GM20431 (cell line): ENCODE data around the gene PDIA2.

Experiments used
- in situ Hi-C: fragments of 300-500 bp; cut with MseI, MboI; formaldehyde crosslinking; loops from one replicate; pipeline ENCODE4 v1.15.0; 2020; ENCODE audit warnings: low sequenced_read_pairs; ENCODE audit not compliant: unreplicated experiment

The PDIA2 gene

GRCh38 chr16:293043-293775 is 10.2 kb downstream of the PDIA2 start:
- in situ Hi-C loops = no loop called here

DNA sequence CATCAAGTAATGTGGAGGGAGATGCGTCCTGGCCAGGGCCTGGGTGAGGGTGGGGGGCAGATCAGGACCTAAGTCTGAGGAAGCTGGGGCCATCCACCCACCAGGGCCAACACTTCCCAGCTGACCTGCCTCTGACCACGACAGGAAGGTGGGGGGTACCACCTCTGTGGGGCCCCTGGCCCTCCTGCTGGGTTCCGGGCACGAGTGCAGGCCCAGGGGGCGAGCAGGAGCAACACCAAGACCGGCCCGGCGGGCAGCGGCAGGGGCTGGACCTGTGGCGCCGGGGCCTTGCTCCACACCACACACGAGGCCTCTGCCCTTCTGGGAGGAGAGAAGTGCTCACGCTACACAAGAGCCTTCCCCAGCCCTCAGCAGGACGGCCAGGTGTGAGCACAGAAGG is 13.3 kb downstream of the PDIA2 start:
- in situ Hi-C loops = no loop called here

GRCh38 chr16:296806-297510 is 14.0 kb downstream of the PDIA2 start:
- in situ Hi-C loops = no loop called here

DNA sequence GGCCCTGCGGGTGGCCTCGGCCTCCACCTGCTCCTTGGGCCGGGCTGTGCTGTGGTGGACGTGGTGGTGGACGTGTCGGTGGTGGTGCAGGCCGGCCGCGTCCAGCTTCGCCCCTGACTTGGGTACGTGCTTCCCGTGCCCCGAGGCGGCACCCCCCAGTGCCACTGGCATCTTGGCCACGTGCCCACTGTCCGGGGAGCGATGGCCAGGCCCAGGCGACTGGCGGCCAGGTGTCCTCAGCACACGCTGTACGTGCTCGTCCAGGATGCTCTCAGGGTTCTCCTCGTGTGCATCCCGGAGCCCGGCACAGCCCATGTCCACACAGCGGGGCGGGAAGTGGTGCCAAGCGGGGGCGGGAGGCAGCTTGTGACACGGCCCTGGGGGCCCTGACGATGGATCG is 14.9 kb downstream of the PDIA2 start:
- in situ Hi-C loops = no loop called here

- in situ Hi-C loops = no loop called here
These were observed 18.3 kb downstream of the PDIA2 start for GRCh38 chr16:301235-301634.

DNA sequence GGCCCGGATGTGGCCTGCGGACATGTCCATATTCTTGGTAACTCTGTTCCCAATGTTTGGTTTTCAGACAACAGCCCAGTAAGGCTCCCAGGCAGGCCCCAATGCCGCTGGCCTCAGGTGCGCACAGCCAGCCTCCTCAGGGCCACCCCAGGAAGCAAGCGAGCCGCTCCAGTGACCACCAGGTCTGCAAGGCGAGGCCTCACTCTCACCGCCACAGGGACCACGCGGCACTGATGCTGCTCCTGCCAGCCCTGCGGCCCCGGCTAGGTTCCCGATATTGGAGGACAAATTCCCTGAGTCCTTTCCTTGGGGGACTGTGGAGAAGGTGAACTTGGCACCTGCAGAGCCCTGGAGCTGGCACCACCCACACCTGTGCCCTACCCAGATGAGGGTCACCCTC is 19.0 kb downstream of the PDIA2 start:
- in situ Hi-C loops = no loop called here

DNA sequence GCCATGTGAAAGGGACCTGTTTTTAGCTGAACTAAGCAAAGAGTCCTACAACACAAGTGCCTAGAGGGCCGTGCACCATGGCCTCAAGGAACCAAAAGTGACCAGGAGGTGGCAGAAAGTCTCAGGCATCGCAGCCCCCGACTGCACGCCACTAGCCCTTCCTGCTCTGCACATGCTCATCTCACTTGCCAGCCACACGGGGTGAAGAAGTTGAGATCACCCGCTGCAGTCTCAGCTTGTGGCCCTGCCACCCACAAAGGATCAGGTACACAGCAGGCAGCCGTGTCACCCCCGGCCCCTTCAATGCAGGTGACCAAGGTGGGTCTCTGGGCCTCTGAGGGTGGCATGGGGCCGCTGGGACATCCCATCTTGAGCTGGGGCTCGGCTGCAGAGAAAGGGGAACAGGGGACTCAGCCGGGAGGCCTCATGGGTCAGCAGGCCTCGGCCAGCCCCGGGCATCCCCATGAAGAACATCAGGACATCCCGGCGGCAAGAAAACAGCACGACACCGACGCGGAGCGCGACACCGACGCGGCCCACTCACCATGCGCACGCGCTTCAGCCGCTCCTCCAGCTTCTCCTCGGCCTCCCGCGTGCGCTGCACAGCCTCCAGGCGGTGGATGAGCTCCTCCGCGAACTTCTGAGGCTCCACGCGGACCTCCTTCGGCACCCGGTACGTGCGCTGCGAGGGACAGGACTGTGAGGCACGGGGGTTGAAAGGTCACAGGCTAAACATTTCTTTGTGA is 21.0 kb downstream of the PDIA2 start:
- in situ Hi-C loops = no loop called here

DNA sequence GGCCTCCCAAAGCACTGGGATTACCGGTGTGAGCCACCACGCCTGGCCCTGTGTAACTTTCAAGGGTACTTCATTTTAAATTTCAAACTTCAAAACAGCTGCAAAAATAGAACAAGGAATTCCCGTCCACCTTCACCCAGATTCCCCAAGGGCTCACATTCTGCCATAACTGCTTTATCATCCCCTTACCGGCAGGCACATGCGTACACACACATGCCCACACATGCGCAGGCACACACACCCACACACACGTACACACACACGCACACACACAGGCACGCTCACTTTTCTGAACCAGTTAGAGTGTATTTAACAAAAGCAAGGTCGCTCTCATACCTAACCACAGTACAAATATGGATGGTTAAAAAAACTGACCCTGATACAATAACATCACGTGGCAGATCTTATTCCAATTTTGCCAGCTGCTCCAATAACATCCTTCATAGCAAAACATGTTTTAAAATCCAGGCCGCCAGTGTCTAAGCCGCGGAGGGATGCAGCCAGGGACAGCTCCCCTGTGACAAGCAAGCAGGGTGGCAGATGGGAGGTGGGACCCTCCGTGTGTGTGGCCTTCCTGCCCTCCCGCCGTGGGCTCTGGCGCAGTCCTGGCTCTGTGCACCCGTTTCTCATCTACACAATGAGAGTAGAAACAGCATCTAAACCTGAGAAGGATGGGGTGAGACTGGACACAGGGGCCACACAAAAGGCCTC is 23.1 kb downstream of the PDIA2 start:
- in situ Hi-C loops = no loop called here

DNA sequence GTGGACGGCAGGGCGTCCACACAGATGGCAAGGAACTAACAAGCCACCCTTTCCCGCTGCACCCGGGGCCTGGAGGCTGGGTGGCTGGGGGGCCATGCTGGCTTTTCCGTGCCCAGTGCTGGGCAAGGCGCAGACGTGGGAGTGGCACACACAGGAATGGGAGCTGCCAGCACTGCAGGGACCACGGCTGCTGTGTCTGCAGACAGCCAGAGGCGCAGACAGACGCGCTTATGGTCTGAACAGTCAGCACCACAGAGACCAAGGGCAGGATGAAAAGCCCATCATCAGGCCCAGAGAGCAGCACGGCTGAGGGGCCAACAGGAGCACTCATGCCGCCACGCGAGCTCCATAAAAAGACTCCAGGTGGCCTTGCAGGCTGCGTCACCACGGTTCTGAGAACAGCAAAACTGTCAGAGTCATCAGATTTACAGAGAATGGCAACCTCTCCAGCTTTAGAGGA is 24.0 kb downstream of the PDIA2 start:
- in situ Hi-C loops = no loop called here

GRCh38 chr16:307691-308312 is 24.8 kb downstream of the PDIA2 start:
- in situ Hi-C loops = no loop called here

DNA sequence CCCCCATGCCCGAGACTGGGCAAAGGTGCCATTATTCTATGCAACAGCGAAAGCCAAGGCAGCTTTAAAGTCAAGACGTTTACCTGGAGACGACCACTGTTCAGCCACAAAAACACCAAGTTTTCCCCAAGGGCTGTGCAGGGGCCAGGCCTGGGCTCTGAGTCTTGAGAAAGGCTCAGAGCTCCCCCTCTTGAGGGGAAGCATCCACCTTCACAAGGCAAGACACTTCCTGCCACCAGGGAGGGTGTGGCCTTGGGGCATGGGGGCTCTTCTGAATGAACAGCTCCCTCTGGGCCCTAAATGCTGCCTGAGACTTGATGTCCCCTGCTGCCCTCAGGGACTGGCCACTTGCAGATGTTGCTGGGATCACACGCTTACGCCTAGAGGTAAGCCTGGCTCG is 26.5 kb downstream of the PDIA2 start:
- in situ Hi-C loops = no loop called here

GRCh38 chr16:311725-312124 is 28.8 kb downstream of the PDIA2 start:
- in situ Hi-C loops = no loop called here

- in situ Hi-C loops = no loop called here
These were observed 31.4 kb downstream of the PDIA2 start for GRCh38 chr16:314351-314750.

GRCh38 chr16:314795-315299 is 31.9 kb downstream of the PDIA2 start:
- in situ Hi-C loops = no loop called here

GRCh38 chr16:316741-317464 is 33.9 kb downstream of the PDIA2 start:
- in situ Hi-C loops = no loop called here

GRCh38 chr16:317583-317982 is 34.6 kb downstream of the PDIA2 start:
- in situ Hi-C loops = no loop called here

GRCh38 chr16:318628-319027 is 35.7 kb downstream of the PDIA2 start:
- in situ Hi-C loops = no loop called here

DNA sequence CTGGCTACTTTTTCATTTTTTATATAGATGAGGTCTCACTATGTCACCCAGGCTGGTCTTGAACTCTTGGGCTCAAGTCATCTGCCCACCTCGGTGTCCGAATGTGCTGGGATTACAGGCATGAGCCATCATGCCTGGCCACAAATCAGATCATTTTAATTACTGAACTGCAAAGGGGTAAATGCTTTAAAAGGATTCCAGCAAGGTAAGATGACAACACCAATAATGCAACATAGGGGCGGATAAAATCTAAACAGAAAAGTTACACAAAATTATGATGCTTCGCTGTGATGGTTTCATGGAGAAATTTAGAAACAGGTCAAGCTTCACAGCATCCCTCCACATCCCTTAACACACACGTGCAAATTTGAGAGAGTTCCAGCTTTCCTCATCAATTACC is 37.2 kb downstream of the PDIA2 start:
- in situ Hi-C loops = no loop called here

GRCh38 chr16:321532-321931 is 38.6 kb downstream of the PDIA2 start:
- in situ Hi-C loops = no loop called here
